IPS-NIHi11 (cell line): ENCODE data around the gene ANTXR1.

Experiments used
- DNase-seq: peaks from one replicate; pipeline ENCODE4 v3.0.0; 2012; ENCODE audit warnings: mixed read lengths, low spot score

ANTXR1 gene

DNA sequence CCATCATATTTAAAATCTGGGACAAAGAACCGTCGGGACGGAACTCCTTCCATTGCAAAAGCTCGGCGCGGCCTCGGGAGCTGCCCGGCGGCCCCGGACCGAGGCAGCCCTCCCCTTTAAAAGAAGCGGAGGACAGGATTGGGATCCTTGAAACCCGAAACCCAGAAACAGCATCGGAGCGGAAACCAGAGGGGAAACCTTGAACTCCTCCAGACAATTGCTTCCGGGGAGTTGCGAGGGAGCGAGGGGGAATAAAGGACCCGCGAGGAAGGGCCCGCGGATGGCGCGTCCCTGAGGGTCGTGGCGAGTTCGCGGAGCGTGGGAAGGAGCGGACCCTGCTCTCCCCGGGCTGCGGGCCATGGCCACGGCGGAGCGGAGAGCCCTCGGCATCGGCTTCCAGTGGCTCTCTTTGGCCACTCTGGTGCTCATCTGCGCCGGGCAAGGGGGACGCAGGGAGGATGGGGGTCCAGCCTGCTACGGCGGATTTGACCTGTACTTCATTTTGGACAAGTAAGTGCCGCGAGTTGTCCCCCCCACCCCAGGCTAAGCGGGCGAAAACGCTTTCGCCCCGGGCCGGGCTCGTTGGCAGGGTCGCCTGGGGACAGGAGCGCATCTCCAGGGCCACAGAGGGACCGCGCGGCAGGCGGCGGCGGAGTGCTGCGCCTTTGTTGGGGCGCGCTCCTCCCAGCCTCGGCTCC, at the start of gene ANTXR1:
Gene ANTXR1, plus strand, starts transcription at position 38 of the 698 bp plus-strand sequence. Its CDS starts 321 bp downstream, at position 359.
- DNase-seq: peak; percentile 86

DNA sequence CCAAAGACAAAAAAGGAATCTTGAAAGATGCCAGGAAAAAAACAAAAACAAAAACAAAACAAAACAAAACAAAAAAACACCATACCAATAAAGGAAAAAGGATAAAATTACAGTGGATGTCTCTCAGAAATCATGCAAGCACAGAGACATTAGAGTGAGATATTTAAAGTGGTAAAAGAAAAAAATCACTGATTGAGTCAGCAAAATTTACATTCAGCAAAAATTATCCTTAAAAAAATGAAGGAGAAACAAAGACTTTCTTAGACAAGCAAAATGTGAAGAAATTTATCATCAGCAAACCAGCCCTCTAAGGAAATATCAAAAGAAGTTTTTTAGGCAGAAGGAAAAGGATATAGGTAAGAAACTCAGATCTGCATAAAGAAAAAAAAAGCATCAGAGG, 48.7 kb upstream of the ANTXR1 start:
- DNase-seq: no peak

GRCh38 chr2:68968221-68968620, 44.8 kb upstream of the ANTXR1 start:
- no peak for DNase-seq

GRCh38 chr2:68969736-68970490, 43.1 kb upstream of the ANTXR1 start:
- no peak for DNase-seq

GRCh38 chr2:68970566-68971265, 42.3 kb upstream of the ANTXR1 start:
- DNase-seq: no peak

DNA sequence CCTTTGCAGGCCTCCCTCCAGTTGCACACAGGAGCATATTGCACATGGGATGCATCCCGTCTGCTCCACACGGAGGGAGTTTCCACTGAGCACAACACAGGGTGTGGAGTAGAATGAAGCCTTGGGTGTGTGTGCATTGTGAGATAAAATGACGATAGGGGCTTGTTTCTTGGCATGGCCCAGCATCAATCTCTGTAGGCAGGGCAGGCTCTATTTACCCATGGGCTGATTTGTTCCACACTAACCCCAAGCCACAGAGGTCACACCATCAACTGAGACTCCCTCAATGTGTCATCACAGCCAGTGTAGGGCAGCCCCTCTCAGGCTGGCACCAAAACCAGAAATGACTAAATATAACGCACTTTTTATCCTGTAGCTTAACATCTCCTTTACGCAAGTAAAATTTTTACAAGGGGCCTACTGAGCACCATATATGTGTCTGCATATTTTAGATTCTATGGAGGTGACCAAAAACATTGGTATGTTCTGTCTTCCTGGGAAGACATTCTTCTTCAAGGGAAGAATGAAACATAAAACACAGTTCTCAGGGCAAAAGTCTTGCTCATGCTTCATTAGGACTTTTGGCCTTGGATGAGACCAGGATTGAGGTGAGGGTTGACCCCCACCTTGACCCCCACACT, 41.3 kb upstream of the ANTXR1 start:
- DNase-seq: no peak

DNA sequence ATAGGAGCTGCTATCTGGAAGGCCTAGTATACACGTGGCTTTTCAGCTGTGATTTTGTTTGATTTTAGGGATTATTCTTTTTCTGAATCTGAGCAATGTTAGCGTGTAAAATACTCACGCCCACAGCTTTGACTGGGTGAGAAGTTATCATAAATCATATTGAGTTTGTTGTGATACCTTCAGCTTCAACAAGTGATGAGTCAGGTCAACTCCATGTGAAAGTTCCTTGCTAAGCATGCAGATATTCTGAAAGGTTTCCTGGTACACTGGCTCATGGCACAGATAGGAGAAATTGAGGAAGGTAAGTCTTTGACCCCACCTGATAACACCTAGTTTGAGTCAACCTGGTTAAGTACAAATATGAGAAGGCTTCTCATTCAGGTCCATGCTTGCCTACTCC, 38.7 kb upstream of the ANTXR1 start, which contains the start of gene GKN1:
Gene GKN1, plus strand, starts transcription at position 386 of the 400 bp plus-strand sequence. CDS start 42 bp downstream, outside the sequence.
- DNase-seq: no peak

GRCh38 chr2:68974946-68975665, 37.9 kb upstream of the ANTXR1 start:
- DNase-seq: no peak

DNA sequence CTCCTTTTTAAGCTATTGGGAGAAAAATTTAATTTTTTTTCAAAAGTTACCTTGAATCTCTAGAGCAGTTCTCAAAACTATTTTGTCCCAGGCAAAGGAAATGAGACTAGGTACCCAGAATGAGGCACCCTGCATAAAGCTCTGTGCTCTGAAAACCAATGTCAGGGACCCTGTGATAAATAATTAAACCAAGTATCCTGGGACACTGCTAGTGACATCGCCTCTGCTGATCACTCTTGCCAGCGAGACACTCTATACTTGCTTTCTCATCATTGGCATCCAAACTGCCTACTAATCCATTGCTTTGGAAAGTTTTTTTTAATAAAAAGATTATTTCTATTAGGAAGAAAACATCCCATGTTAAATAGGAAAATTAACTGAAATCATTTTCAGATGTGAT, 37.1 kb upstream of the ANTXR1 start:
- no peak for DNase-seq

- no peak for DNase-seq
Measured at GRCh38 chr2:68977453-68977852, 35.5 kb upstream of the ANTXR1 start.

DNA sequence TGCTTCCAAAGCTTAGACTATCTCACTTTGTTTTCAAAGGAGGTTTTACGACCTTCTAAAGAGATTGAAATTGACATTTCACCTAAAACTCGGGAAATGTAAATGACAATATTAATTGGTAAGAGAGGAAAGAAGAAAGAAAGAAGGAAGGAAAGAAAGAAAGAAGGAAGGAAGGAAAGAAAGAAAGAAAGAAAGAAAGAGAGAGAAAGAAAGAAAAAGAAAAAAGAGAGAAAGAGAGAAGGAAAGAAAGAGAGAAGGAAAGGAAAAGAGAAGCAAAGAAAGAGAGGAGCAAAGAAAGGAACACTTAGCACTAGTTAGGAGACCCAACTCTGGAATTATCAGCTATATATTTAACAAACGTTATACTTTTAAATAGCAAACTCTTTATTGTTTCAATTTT, 34.9 kb upstream of the ANTXR1 start:
- no peak for DNase-seq

GRCh38 chr2:68980956-68981355, 32.0 kb upstream of the ANTXR1 start:
- no peak for DNase-seq

DNA sequence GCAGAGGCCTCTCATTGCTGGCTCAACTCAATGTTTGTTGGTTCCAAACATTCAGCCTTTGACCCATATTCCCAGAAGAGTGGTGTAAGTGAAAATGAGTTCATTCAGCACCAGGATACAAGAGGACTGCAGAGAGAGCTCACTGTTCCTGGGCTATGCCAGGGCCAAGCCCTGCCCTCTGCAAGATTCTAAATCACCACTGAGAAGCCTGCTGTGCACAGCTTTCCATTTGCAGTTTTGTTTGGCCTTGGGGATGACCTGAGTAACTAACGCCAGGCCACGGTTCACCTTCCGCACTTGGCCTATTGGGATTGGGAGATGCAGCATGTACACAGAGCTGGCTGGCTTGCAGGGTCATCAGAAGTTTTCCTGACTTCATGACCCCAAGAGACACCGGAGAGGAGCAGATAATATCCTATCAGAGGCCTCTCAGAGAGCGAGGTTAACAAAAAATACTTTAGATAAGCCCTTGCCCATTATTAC, 25.9 kb upstream of the ANTXR1 start:
- DNase-seq: no peak

GRCh38 chr2:68989035-68989434, 23.9 kb upstream of the ANTXR1 start:
- no peak for DNase-seq

DNA sequence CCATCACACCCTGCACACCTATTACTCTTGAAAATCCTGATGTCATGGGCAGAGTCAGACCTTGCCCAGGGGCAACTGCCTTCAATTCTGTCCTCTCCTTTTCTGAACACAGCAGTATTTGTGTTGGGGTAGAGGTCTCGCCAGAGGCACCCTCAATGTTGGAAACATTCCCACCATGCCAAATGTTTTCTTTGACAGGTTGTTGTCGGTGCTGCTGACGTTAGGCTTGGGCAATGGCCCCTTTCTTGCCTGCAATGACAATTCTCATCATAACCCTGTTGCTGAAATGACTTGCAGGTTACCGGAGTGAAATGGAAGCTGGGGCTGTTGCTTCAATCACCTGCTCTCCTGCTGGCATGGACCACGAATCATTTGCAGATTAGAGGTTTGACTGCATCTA, 20.6 kb upstream of the ANTXR1 start:
- DNase-seq: no peak

- DNase-seq: no peak
Measured at GRCh38 chr2:68992933-68993332, 20.0 kb upstream of the ANTXR1 start.

- no peak for DNase-seq
Measured at GRCh38 chr2:68993660-68994059, 19.3 kb upstream of the ANTXR1 start.

DNA sequence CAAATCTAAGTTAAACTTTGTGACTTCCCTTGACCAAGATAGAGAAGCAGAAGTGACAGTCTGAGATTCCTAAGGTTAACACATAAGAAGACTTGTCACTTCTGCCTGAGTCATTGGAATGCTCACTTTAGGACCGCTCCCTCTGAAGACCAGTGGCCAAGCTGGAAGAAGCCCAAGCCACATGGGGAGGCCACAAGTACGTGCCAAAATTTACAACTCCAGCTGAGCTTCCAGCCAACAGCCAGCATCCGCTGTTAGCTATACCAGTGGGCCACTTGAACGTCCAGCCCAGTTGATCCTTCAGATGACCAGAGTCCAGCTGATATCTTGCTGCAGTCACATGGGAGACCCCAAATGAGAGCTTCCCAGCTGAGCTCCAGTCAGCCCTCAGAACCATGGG, 18.1 kb upstream of the ANTXR1 start:
- no peak for DNase-seq

DNA sequence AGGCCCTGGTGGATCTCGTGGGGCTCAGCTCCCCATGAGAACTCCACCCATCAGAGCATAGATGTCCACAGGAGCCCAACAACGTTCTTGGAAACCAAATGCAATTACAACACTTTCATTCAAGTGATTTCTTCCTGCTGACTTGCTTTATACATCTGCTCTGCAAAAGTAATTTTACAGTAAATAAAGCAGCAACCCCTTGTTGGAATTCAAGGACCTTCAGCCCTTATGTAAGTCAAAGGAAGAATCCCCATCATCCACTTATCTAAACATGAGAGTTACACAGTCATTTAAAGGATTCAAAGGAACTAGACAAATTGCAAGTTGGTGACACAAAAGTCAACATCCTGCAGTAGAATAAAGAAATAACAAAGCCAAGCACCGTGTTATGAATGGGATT, 17.1 kb upstream of the ANTXR1 start:
- DNase-seq: no peak

DNA sequence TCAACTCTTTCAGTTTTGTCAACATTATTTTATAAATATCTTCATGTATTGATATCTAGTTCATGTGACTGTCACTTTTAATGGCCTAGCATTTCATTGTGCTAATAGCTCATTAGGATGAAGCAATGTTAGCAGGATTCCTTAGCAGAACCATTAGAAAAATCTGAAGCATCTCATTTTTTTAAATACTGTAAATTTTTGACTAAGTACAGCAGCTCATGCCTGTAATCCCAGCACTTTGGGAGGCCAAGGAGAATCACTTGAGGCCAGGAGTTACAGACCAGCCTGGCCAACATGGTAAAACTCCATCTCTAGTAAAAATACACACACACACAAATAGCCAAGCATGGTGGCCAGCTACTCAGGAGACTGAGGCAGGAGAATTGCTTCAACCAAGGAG, 15.6 kb upstream of the ANTXR1 start:
- no peak for DNase-seq

DNA sequence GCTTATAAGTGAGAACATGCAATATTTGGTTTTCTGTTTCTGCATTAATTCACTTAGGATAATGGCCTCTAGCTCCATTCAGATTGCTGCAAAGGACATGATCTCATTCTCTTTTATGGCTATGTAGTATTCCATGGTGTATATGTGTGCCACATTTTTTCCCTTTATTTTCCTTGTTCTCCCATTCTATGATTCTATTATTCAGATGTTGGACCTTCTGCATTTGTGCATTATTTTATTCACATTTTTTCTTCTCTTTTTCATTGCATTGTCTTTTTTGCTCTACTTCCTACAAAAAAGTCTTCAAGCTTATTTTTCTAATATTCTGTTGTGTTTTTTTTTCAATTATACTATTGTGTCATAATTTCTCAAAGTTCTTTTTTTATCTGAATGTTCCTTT, 11.1 kb upstream of the ANTXR1 start:
- DNase-seq: no peak

GRCh38 chr2:69003731-69004130, 9.2 kb upstream of the ANTXR1 start:
- no peak for DNase-seq
